H1 (cell line): Measurements from ENCODE around the gene AHDC1. TPM values are rescaled to one million over a fixed set of nuclear protein-coding genes. Genes with fewer than 3 reads are reported as not detected.
A peak's percentile ranks its signal among the peaks of the same experiment; 100 is the strongest.

Source experiments
- CTCF ChIA-PET: fragments of 300-600 bp; sonication (Branson Sonifier 250); formaldehyde crosslinking; loops from one replicate; lab custom pipeline; 2021; ENCODE audit not compliant: partially characterized antibody; lab: Charles Lee
- POLR2A ChIA-PET: fragments of 300-600 bp; sonication (Branson Sonifier 250); formaldehyde crosslinking; loops from one replicate; lab custom pipeline; 2021; ENCODE audit warnings: inconsistent platforms; ENCODE audit not compliant: partially characterized antibody; lab: Charles Lee
- DNase-seq, 2 experiments: peaks; one replicate each; pipeline versions ENCODE4 v3.0.0 to v3.0.0-alpha.2; 2010 to 2022; ENCODE audit warnings: low spot score in 2 of 2, low read depth in 1 of 2, mixed read lengths in 1 of 2
- FAIRE-seq: peaks from 2 replicates; lab custom pipeline; 2011; peaks lifted over from hg19 to GRCh38; lab: Jason Lieb, UNC
- H2AFZ ChIP-seq: 2 replicates; pipeline ENCODE4 v1.8.1; 2012; ENCODE audit warnings: low read length, inconsistent platforms
- H2AK5ac ChIP-seq: 2 replicates; pipeline ENCODE4 v1.6.1; 2013; ENCODE audit warnings: low read depth, low read length
- H2BK120ac ChIP-seq: replicated peaks from 2 replicates; pipeline ENCODE3; 2013; ENCODE audit warnings: low read depth, low read length, inconsistent platforms
- H2BK12ac ChIP-seq: 2 replicates; pipeline ENCODE4 v1.6.1; 2013; ENCODE audit warnings: low read depth, low read length
- H2BK15ac ChIP-seq: 2 replicates; pipeline ENCODE4 v1.6.1; 2013; ENCODE audit warnings: low read length
- H2BK20ac ChIP-seq: 2 replicates; pipeline ENCODE4 v1.6.1; 2013; ENCODE audit warnings: low read length
- H2BK5ac ChIP-seq: 2 replicates; pipeline ENCODE4 v1.6.1; 2013; ENCODE audit warnings: low read depth, low read length
- H3K14ac ChIP-seq: 2 replicates; pipeline ENCODE4 v1.6.1; 2013; ENCODE audit warnings: inconsistent platforms; ENCODE audit not compliant: insufficient read length
- H3K18ac ChIP-seq: 2 replicates; pipeline ENCODE4 v1.6.1; 2013; ENCODE audit warnings: low read length; ENCODE audit errors: extremely low read depth
- H3K23ac ChIP-seq: 2 replicates; pipeline ENCODE4 v1.6.1; 2013; ENCODE audit warnings: inconsistent platforms; ENCODE audit not compliant: insufficient read length
- H3K23me2 ChIP-seq: 2 replicates; pipeline ENCODE4 v1.6.1; 2013; ENCODE audit warnings: low read depth, low read length
- H3K27ac ChIP-seq: 2 replicates; pipeline ENCODE4 v1.6.1; 2011; ENCODE audit warnings: low read depth, low read length, inconsistent platforms
- H3K27me3 ChIP-seq, 4 experiments: replicated peaks in 1 of 4; 1 replicate in 1 of 4; 2 replicates in 3 of 4; pipeline versions ENCODE4 v1.6.1 to v1.8.1; 2011 to 2013; ENCODE audit warnings: low read length in 3 of 4, mild to moderate bottlenecking in 3 of 4, inconsistent platforms in 2 of 4, mixed read lengths in 2 of 4, moderate library complexity in 1 of 4; ENCODE audit not compliant: control insufficient read depth in 3 of 4, insufficient read depth in 3 of 4; ENCODE audit errors: extremely low read depth in 1 of 4
- H3K36me3 ChIP-seq, 4 experiments: 2 replicates each; pipeline versions ENCODE4 v1.6.1 to v1.8.1; 2011 to 2013; ENCODE audit warnings: mild to moderate bottlenecking in 4 of 4, low read length in 3 of 4, moderate library complexity in 2 of 4, control low read depth in 1 of 4, inconsistent platforms in 1 of 4; ENCODE audit not compliant: insufficient read depth in 4 of 4, control insufficient read depth in 2 of 4
- H3K4ac ChIP-seq: replicated peaks from 2 replicates; pipeline ENCODE3; 2013; ENCODE audit warnings: low read length, low read depth, mixed read lengths, inconsistent platforms; ENCODE audit not compliant: insufficient read length
- H3K4me1 ChIP-seq, 4 experiments: replicated peaks in 1 of 4; 1 replicate in 1 of 4; 2 replicates in 3 of 4; pipeline versions ENCODE4 v1.6.1 to v1.8.1; 2011 to 2013; ENCODE audit warnings: low read length in 3 of 4, inconsistent platforms in 2 of 4, mixed read lengths in 1 of 4; ENCODE audit not compliant: insufficient read depth in 4 of 4, control insufficient read depth in 3 of 4
- H3K4me2 ChIP-seq, 2 experiments: 2 replicates each; pipeline versions ENCODE4 v1.6.1 to v1.8.1; 2011 to 2013; ENCODE audit warnings: low read depth in 2 of 2, low read length in 2 of 2, control low read depth in 1 of 2, inconsistent platforms in 1 of 2, mild to moderate bottlenecking in 1 of 2; ENCODE audit not compliant: insufficient read depth in 1 of 2
- H3K4me3 ChIP-seq, 4 experiments: fragments of 200-600, 300-600 bp in 1 of 4; sonication (generic), shearing (Covaris generic), sonication (Bioruptor Twin) in 1 of 4; 2 replicates each; pipeline versions ENCODE4 v1.5.1 to v1.8.1; 2011 to 2016; ENCODE audit warnings: low read length in 4 of 4, low read depth in 3 of 4, control low read depth in 2 of 4, inconsistent platforms in 2 of 4, mild to moderate bottlenecking in 2 of 4, mixed read lengths in 1 of 4, moderate library complexity in 1 of 4; ENCODE audit not compliant: insufficient read depth in 2 of 4; ENCODE audit errors: extremely low read depth in 1 of 4
- H3K56ac ChIP-seq: replicated peaks from 2 replicates; pipeline ENCODE3; 2013; ENCODE audit warnings: low read depth, mild to moderate bottlenecking, mixed read lengths, low read length, inconsistent platforms; ENCODE audit not compliant: insufficient read length
- H3K79me1 ChIP-seq: 2 replicates; pipeline ENCODE4 v1.6.1; 2013; ENCODE audit warnings: low read depth, low read length, control low read depth
- H3K79me2 ChIP-seq, 2 experiments: 2 replicates each; pipeline versions ENCODE4 v1.6.1 to v1.8.1; 2012 to 2013; ENCODE audit warnings: low read length in 2 of 2, mild to moderate bottlenecking in 2 of 2, inconsistent platforms in 1 of 2; ENCODE audit not compliant: insufficient read depth in 2 of 2, control insufficient read depth in 1 of 2
- H3K9ac ChIP-seq, 4 experiments: replicated peaks in 1 of 4; 1 replicate in 1 of 4; 2 replicates in 3 of 4; pipeline versions ENCODE4 v1.6.1 to v1.8.1; 2011 to 2013; ENCODE audit warnings: low read depth in 3 of 4, low read length in 3 of 4, control low read depth in 2 of 4, mild to moderate bottlenecking in 2 of 4, moderate library complexity in 2 of 4, inconsistent platforms in 1 of 4; ENCODE audit errors: extremely low read depth in 1 of 4
- H3K9me3 ChIP-seq, 2 experiments: 2 replicates each; pipeline versions ENCODE4 v1.6.1 to v1.8.1; 2012 to 2013; ENCODE audit warnings: mild to moderate bottlenecking in 2 of 2, moderate library complexity in 2 of 2, control low read depth in 1 of 2, inconsistent platforms in 1 of 2, low read depth in 1 of 2, low read length in 1 of 2, mixed read lengths in 1 of 2; ENCODE audit not compliant: insufficient read depth in 2 of 2
- H4K20me1 ChIP-seq, 2 experiments: replicated peaks in 1 of 2; 2 replicates each; pipeline versions ENCODE3 to v1.8.1; 2011 to 2013; ENCODE audit warnings: inconsistent platforms in 2 of 2, low read length in 2 of 2, mild to moderate bottlenecking in 1 of 2; ENCODE audit not compliant: insufficient read depth in 2 of 2, control insufficient read depth in 1 of 2
- H4K5ac ChIP-seq: 2 replicates; pipeline ENCODE4 v1.6.1; 2013; ENCODE audit warnings: low read length, low read depth, mixed read lengths, inconsistent platforms; ENCODE audit not compliant: insufficient read length
- H4K8ac ChIP-seq: 2 replicates; pipeline ENCODE4 v1.8.0; 2013; ENCODE audit warnings: mild to moderate bottlenecking, moderate library complexity, low read length, inconsistent platforms; ENCODE audit not compliant: insufficient read depth; ENCODE audit errors: extremely low read depth
- H4K91ac ChIP-seq: replicated peaks from 2 replicates; pipeline ENCODE3; 2013; ENCODE audit warnings: low read length, mixed read lengths, inconsistent platforms; ENCODE audit not compliant: insufficient read length
- CEBPB ChIP-seq: IDR thresholded peaks from 2 replicates; pipeline ENCODE4 v1.6.1; 2012; ENCODE audit warnings: low read depth, low read length
- EZH2 ChIP-seq: fragments of 200-600 bp; sonication (generic); IDR thresholded peaks from 2 replicates; pipeline ENCODE4 v1.7.1; 2012; ENCODE audit warnings: low read depth, mild to moderate bottlenecking, moderate library complexity, low read length, inconsistent platforms; ENCODE audit not compliant: severe bottlenecking
- GTF2F1 ChIP-seq: IDR thresholded peaks from 2 replicates; pipeline ENCODE4 v1.6.1; 2012; ENCODE audit warnings: low read depth, low read length, improper control_type of control experiment, borderline replicate concordance
- KDM1A ChIP-seq: fragments of 200-600, 300-600 bp; sonication (generic); IDR thresholded peaks from 2 replicates; pipeline ENCODE4 v1.7.1; 2016; ENCODE audit warnings: mild to moderate bottlenecking, low read length, borderline replicate concordance
- NRF1 ChIP-seq: IDR thresholded peaks from 2 replicates; pipeline ENCODE4 v1.6.1; 2011; ENCODE audit warnings: mild to moderate bottlenecking, low read depth, low read length, improper control_type of control experiment
- POLR2A ChIP-seq, 2 experiments: IDR thresholded peaks; 1 replicate in 1 of 2; 2 replicates in 1 of 2; pipeline ENCODE4 v1.6.1; 2011; ENCODE audit warnings: low read depth in 2 of 2, low read length in 2 of 2, mild to moderate bottlenecking in 2 of 2; ENCODE audit errors: control extremely low read depth in 1 of 2
- POU5F1 ChIP-seq: IDR thresholded peaks from 2 replicates; pipeline ENCODE4 v1.6.1; 2011; ENCODE audit warnings: low read depth, mild to moderate bottlenecking, low read length, moderate library complexity
- RAD21 ChIP-seq, 2 experiments: IDR thresholded peaks in 1 of 2; conservative IDR thresholded peaks in 1 of 2; 2 replicates each; pipeline ENCODE4 v1.6.1; 2011; ENCODE audit warnings: low read depth in 2 of 2, low read length in 2 of 2, improper control_type of control experiment in 1 of 2, inconsistent platforms in 1 of 2, mild to moderate bottlenecking in 1 of 2, moderate library complexity in 1 of 2
- RNF2 ChIP-seq: fragments of 200-900, 300-1000 bp; sonication (generic); IDR thresholded peaks from 2 replicates; pipeline ENCODE4 v1.7.1; 2016; ENCODE audit warnings: borderline replicate concordance, low read depth, mild to moderate bottlenecking, antibody characterized with exemption, low read length; ENCODE audit not compliant: poor library complexity, severe bottlenecking; ENCODE audit errors: missing control alignments
- WGBS, 2 experiments: shearing (Covaris generic) in 1 of 2; methylation state at CpG; one replicate each; pipeline versions ENCODE4 v1.1.6 to v1.1.7; 2013 to 2015; ENCODE audit warnings: low lambda C conversion rate in 2 of 2, mixed read lengths in 2 of 2, inconsistent platforms in 1 of 2, low coverage in 1 of 2, missing lambda C conversion rate in 1 of 2; ENCODE audit not compliant: insufficient replicate concordance in 2 of 2, insufficient coverage in 1 of 2, insufficient read length in 1 of 2; ENCODE audit errors: extremely low coverage in 1 of 2, missing lambda C conversion rate in 1 of 2; 5-methylcytosine and 5-hydroxymethylcytosine counted together
- polyA plus RNA-seq, 7 experiments: library from polyadenylated mRNA; depleted of rRNA in 3 of 7; stranded (reverse) in 5 of 7; unstranded in 2 of 7; fragments of >200 nt in 5 of 7; fragments of 200-250 nt in 2 of 7; gene quantifications; 1 replicate in 5 of 7; 2 replicates in 1 of 7; 4 replicates in 1 of 7; pipeline versions ENCODE4 v1.2.1 to v1.2.3, GENCODE V29; 2011 to 2013; ENCODE audit warnings: missing spikeins in 2 of 7, mixed read lengths in 2 of 7
- total RNA-seq: library from RNA; stranded (reverse); fragmentation: NEBNext Ultra II Directional; extraction: Animal tissue kit (Norgen Biotek cat#: 25700); gene quantifications from 2 replicates; pipeline ENCODE4 v1.2.1, GENCODE V29; 2021
- TF ChIP-seq, protein P1 (sequence below): IDR thresholded peaks from 2 replicates; pipeline ENCODE4 v1.6.1; 2011; ENCODE audit warnings: low read length, improper control_type of control experiment

AHDC1 gene
- total and polyA plus RNA-seq, 2 of the 8 experiments (the other 6 are each of a cell fraction or from before 2014, with no cell fraction given) = 4.4 to 35.1 TPM

DNA sequence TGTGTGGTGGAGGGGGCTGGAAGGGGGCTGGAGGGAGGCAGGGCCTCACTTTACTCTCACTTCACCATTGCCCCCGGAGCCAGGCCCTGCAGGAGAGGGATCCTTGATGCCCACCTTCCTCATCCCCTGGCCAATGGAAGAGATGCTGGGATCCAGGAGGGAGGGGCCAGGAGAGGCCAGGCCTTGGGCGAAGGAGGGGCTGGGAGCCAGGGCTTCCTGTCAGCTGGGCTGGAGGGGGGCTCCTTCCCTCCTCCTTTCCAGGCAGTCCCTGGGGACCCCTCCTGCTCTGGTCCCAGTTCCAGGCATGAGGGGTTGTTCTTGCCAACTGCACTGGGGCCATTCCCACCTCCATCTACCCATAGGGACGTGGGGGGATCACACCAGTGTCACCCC lies 5.7 kb downstream of the AHDC1 start:
- FAIRE-seq (no peak), DNase-seq (no peak)
- peaks cover 5 to 90% of the 10 kb centered on the region in 2 experiments; a peak in 3 of 4 replicates for H3K79me2 ChIP-seq
- no peaks in the 10 kb centered on the region for H3K36me3 ChIP-seq
- H3K27me3 ChIP-seq = no peaks in the 10 kb centered on the region; a peak in 1 of 7 replicates
- H3K27ac ChIP-seq = no peak overlapping the region
- H3K23me2 ChIP-seq = peaks cover 13% of the 10 kb centered on the region; the same call in 1 of the 2 replicates
- ChIA-PET CTCF (interaction anchor here (0.8 to 37.8 kb wide), 6 partner anchors 38 to 298 kb away, joined by 3 to 1807 read pairs (median 3); partner anchors contain the start of gene MAP3K6), POLR2A (interaction anchor here (1.5 to 13.5 kb wide), 3 partner anchors 22 to 203 kb away, joined by 4 to 355 read pairs (median 18); no protein-coding TSS in a partner anchor)
- H3K9ac ChIP-seq = no peak overlapping the region
- peaks cover 35% of the 10 kb centered on the region for H3K79me1 ChIP-seq
- peaks cover 27 to 64% (median 52%) of the 10 kb centered on the region in 4 experiments for H3K4me1 ChIP-seq
- H3K14ac ChIP-seq = no peak overlapping the region
- no peak overlapping the region for H4K5ac ChIP-seq
- peak overlapping the region; percentile 2; the same call in 1 of the 2 replicates for H2BK15ac ChIP-seq
- no peak overlapping the region for H2AFZ ChIP-seq
- H3K4me3 ChIP-seq = no peak overlapping the region
- no peak overlapping the region for H4K8ac ChIP-seq
- H3K23ac ChIP-seq = no peak overlapping the region
- H3K4me2 ChIP-seq = peak overlapping the region in 1 of 2 experiments; percentile 16; a peak in 1 of 4 replicates
- H3K9me3 ChIP-seq = no peaks in the 10 kb centered on the region
- no peak overlapping the region for H4K91ac ChIP-seq
- no peak overlapping the region for H2BK120ac ChIP-seq
- H3K56ac ChIP-seq = no peak overlapping the region
- 0 out of 2 replicates have a peak overlapping the region, but pooled peaks have one; percentile 86 for H2AK5ac ChIP-seq
- H2BK5ac ChIP-seq = 0 out of 2 replicates have a peak overlapping the region, but pooled peaks have one; percentile 35
- H3K18ac ChIP-seq = 0 out of 2 replicates have a peak overlapping the region, but pooled peaks have one; percentile 48
- 0 out of 2 replicates have a peak overlapping the region, but pooled peaks have one; percentile 39 for H2BK12ac ChIP-seq
- H4K20me1 ChIP-seq = peaks cover 22 to 63% of the 10 kb centered on the region in 2 experiments
- H2BK20ac ChIP-seq = no peak overlapping the region
- H3K4ac ChIP-seq = no peak overlapping the region
- 68% methylated on average over 2 of the region's 3 CpGs; no CpG with 5 or more reads in 1 of the 2 experiments for WGBS, 2 experiments
- TF ChIP-seq CEBPB (no peak), GTF2F1 (no peak), RNF2 (no peak), POU5F1 (no peak), POLR2A (IDR thresholded peaks at IDR 0.05; ENCODE audit: control extremely low read depth in 1 of 2, low read depth in 2 of 2, low read length in 2 of 2) (no peak), EZH2 (no peak), NRF1 (no peak), KDM1A (no peak), RAD21 (IDR thresholded peaks at IDR 0.05 in 1 of 2, conservative IDR thresholded peaks at IDR 0.05 in 1 of 2; ENCODE audit: low read depth in 2 of 2, low read length in 2 of 2) (no peak)
- TF ChIP-seq, protein P1, sequence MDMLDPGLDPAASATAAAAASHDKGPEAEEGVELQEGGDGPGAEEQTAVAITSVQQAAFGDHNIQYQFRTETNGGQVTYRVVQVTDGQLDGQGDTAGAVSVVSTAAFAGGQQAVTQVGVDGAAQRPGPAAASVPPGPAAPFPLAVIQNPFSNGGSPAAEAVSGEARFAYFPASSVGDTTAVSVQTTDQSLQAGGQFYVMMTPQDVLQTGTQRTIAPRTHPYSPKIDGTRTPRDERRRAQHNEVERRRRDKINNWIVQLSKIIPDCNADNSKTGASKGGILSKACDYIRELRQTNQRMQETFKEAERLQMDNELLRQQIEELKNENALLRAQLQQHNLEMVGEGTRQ = no peak
